Right lobe of liver (tissue), 4 donors: Measurements from ENCODE around the gene REPS2.

Source experiments
- POLR2A ChIP-seq: fragments of 450-650 bp; IDR thresholded peaks from one replicate; pipeline ENCODE4 v1.6.1; 2017; ENCODE audit warnings: antibody characterized with exemption, mild to moderate bottlenecking
- TF ChIP-seq, protein P1 (sequence below), 4 donors: fragments of 200-600 bp in 3 of 4; fragments of 450-650 bp in 1 of 4; IDR thresholded peaks; one replicate each; pipeline versions ENCODE4 v1.5.1 to v1.8.0; 2016 to 2022; ENCODE audit warnings: antibody characterized with exemption in 4 of 4, mild to moderate bottlenecking in 2 of 4
- donor health status: DM: no; HTN: no; CAD: no.
- donor health status: DM: no; HTN: no; CAD: no.
- donor health status: DM: no; HTN: yes; CAD: no.

DNA sequence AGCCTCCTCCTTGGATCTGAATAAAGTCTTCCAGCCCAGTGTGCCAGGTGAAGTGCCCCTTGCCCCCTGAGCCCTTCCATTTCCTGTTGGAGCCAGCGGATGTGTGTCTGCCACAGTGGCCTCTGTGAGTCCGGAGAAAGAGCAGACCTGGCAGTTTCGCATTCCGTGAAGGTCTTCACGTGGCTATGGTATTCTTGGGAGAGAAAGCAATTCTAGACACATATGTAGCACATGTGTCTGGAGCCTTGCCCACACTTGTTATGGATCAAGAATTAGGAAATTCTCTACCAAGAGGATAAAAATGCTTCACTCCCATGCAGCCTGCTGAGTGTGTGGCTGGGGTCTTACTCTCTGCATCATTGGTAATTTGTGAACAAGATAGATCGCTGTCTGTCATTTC lies 130.9 kb downstream of the REPS2 start:
- TF ChIP-seq, protein P1, sequence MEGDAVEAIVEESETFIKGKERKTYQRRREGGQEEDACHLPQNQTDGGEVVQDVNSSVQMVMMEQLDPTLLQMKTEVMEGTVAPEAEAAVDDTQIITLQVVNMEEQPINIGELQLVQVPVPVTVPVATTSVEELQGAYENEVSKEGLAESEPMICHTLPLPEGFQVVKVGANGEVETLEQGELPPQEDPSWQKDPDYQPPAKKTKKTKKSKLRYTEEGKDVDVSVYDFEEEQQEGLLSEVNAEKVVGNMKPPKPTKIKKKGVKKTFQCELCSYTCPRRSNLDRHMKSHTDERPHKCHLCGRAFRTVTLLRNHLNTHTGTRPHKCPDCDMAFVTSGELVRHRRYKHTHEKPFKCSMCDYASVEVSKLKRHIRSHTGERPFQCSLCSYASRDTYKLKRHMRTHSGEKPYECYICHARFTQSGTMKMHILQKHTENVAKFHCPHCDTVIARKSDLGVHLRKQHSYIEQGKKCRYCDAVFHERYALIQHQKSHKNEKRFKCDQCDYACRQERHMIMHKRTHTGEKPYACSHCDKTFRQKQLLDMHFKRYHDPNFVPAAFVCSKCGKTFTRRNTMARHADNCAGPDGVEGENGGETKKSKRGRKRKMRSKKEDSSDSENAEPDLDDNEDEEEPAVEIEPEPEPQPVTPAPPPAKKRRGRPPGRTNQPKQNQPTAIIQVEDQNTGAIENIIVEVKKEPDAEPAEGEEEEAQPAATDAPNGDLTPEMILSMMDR (IDR thresholded peaks at IDR 0.05), result no peak
- TF ChIP-seq POLR2A, result no peak
